Measurements from ENCODE around the gene ANAPC5.
"Not testable (repeated sequence)": the region's sequence is repeated elsewhere in the genome, so short reads cannot be mapped to it uniquely, and the experiment has no call there.

The ANAPC5 gene

GRCh38 chr12:121376754-121377697 lies 24.8 kb upstream of the ANAPC5 start:
- TF ChIP-seq CTCF (IDR thresholded peaks at IDR 0.05; ENCODE audit: control insufficient read depth, extremely low read depth, insufficient read depth) = no peak
- DNase-seq (ENCODE audit: low read depth) = no peak
- no peak overlapping the region for H3K4me3 ChIP-seq (ENCODE audit: low read depth, low read length)

GRCh38 chr12:121374945-121375584 lies 22.9 kb upstream of the ANAPC5 start:
- H3K4me3 ChIP-seq (ENCODE audit: low read depth, low read length); DNase-seq (ENCODE audit: low read depth): not testable (repeated sequence)

- DNase-seq (ENCODE audit: low read depth); H3K4me3 ChIP-seq (ENCODE audit: low read depth, low read length): not testable (repeated sequence)
Measured at GRCh38 chr12:121374336-121374735, 22.1 kb upstream of the ANAPC5 start.

GRCh38 chr12:121373755-121374154 lies 21.5 kb upstream of the ANAPC5 start:
- DNase-seq (ENCODE audit: low read depth) = no peak
- no peak for TF ChIP-seq CTCF (IDR thresholded peaks at IDR 0.05; ENCODE audit: control insufficient read depth, extremely low read depth, insufficient read depth)
- no peak overlapping the region for H3K4me3 ChIP-seq (ENCODE audit: low read depth, low read length)

GRCh38 chr12:121371404-121371803 lies 19.2 kb upstream of the ANAPC5 start:
- H3K4me3 ChIP-seq (ENCODE audit: low read depth, low read length) = no peak overlapping the region
- TF ChIP-seq CTCF (IDR thresholded peaks at IDR 0.05; ENCODE audit: control insufficient read depth, extremely low read depth, insufficient read depth) = no peak
- DNase-seq (ENCODE audit: low read depth) = no peak

GRCh38 chr12:121366063-121366459 lies 13.8 kb upstream of the ANAPC5 start:
- DNase-seq (ENCODE audit: low read depth) = no peak
- TF ChIP-seq CTCF (IDR thresholded peaks at IDR 0.05; ENCODE audit: control insufficient read depth, extremely low read depth, insufficient read depth) = no peak

GRCh38 chr12:121365416-121366062 lies 13.3 kb upstream of the ANAPC5 start:
- TF ChIP-seq CTCF (IDR thresholded peaks at IDR 0.05; ENCODE audit: control insufficient read depth, extremely low read depth, insufficient read depth) = no peak
- DNase-seq (ENCODE audit: low read depth) = no peak
- H3K4me3 ChIP-seq (ENCODE audit: low read depth, low read length) = no peak overlapping the region

More at GRCh38 chr12:121366063-121366459, 13.8 kb upstream of the ANAPC5 start:
- no peak overlapping the region for H3K4me3 ChIP-seq (ENCODE audit: low read depth, low read length)

All from LNCaP clone FGC (cell line).